Natural killer cell (primary cell): ENCODE measurements around the gene PCF11. TPM values are rescaled to one million over a fixed set of nuclear protein-coding genes. Genes with fewer than 3 reads are reported as not detected.

Source experiments
- ATAC-seq, 3 donors: fragments of 150-1000 bp in 2 of 3; fragments of 200-7000 bp in 1 of 3; cut with Tn5 transposase; 1 replicate in 1 of 3; 2 replicates in 2 of 3; pipeline ENCODE4 v1.10.0; 2021; ENCODE audit warnings: mild to moderate bottlenecking in 2 of 3, moderate library complexity in 2 of 3
- DNase-seq, 2 donors: peaks; one replicate each; pipeline versions ENCODE4 v3.0.0 to v3.0.0-alpha.2; 2013 to 2021; ENCODE audit warnings: mixed read lengths in 1 of 2
- H3K27ac ChIP-seq: one replicate; pipeline ENCODE4 v1.5.1; 2013; ENCODE audit warnings: mild to moderate bottlenecking, low read length
- H3K27me3 ChIP-seq: one replicate; pipeline ENCODE4 v1.6.1; 2013; ENCODE audit warnings: low read length; ENCODE audit not compliant: control insufficient read depth, insufficient read depth
- H3K36me3 ChIP-seq: one replicate; pipeline ENCODE4 v1.6.1; 2013; ENCODE audit warnings: low read length; ENCODE audit not compliant: control insufficient read depth, insufficient read depth
- H3K4me1 ChIP-seq: one replicate; pipeline ENCODE4 v1.6.1; 2013; ENCODE audit warnings: low read length; ENCODE audit not compliant: control insufficient read depth, insufficient read depth
- H3K4me3 ChIP-seq: one replicate; pipeline ENCODE4 v1.5.1; 2013; ENCODE audit warnings: low read length
- H3K9me3 ChIP-seq: one replicate; pipeline ENCODE4 v1.6.1; 2013; ENCODE audit warnings: low read length; ENCODE audit not compliant: control insufficient read depth, insufficient read depth
- H3K27ac Mint-ChIP-seq, 2 donors: one replicate each; pipeline ENCODE4 v1.8.0; 2022; ENCODE audit warnings: mild to moderate bottlenecking in 2 of 2, mixed read lengths in 2 of 2, moderate library complexity in 1 of 2
- H3K27me3 Mint-ChIP-seq, 2 donors: one replicate each; pipeline ENCODE4 v1.8.0; 2022; ENCODE audit warnings: low read depth in 2 of 2, mixed read lengths in 2 of 2
- H3K36me3 Mint-ChIP-seq: one replicate; pipeline ENCODE4 v1.8.0; 2022; ENCODE audit warnings: mixed read lengths
- H3K4me1 Mint-ChIP-seq, 2 donors: one replicate each; pipeline ENCODE4 v1.8.0; 2022; ENCODE audit warnings: mixed read lengths in 2 of 2
- H3K4me3 Mint-ChIP-seq: one replicate; pipeline ENCODE4 v1.8.0; 2022; ENCODE audit warnings: mild to moderate bottlenecking, moderate library complexity, mixed read lengths
- H3K9me3 Mint-ChIP-seq, 2 donors: one replicate each; pipeline ENCODE4 v1.8.0; 2022; ENCODE audit warnings: mixed read lengths in 2 of 2
- CTCF ChIP-seq: fragments of 200-600 bp; IDR thresholded peaks from one replicate; pipeline ENCODE4 v1.8.0; 2022; ENCODE audit warnings: antibody characterized with exemption
- WGBS: methylation state at CpG from one replicate; pipeline ENCODE4 v1.1.7; 2013; ENCODE audit warnings: missing lambda C conversion rate; ENCODE audit not compliant: insufficient coverage; 5-methylcytosine and 5-hydroxymethylcytosine counted together
- intact Hi-C: fragments of 100-400 bp; cut with micrococcal nuclease; formaldehyde crosslinking; loops from one replicate; pipeline ENCODE4 v1.14.2; 2022
- total RNA-seq, 4 donors: library from RNA; stranded (reverse); fragments of 120-200 nt in 1 of 4; gene quantifications; one replicate each; pipeline versions ENCODE4 v1.2.3 to v1.2.4, GENCODE V29; 2013 to 2022

Gene PCF11
- total RNA-seq, 3 donors from 2014 or later (not counting 1 experiment from before 2014, with no cell fraction given): 161 to 190 (median 161) TPM

DNA sequence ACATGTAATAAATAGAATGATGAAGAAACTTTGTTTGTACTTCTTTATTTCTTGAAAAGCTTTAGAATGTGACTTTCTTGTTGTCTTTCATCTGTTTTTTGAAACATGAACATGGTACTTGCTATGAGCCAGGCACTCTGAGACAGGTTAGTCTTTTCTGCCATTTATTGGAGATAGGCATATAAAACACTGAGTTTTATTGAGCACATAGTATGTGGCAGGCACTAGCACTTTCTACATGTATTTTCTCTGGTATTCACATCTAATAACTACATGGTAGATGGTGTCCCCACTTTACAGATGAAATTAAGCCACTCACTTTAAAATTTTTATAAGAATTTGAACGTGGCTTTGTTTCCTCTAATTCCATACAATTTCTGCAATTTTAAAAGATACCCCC is 28.8 kb downstream of the PCF11 start:
- peaks cover 65% of the 10 kb centered on the region for H3K36me3 ChIP-seq
- whole genome bisulfite sequencing: no CpG with 5 or more reads among the region's 1 CpG
- no peak overlapping the region for H3K4me3 Mint-ChIP-seq
- peak overlapping the region in 1 of 2 donors; percentile 76 for H3K27ac Mint-ChIP-seq
- no peaks in the 10 kb centered on the region for H3K27me3 Mint-ChIP-seq
- no peak overlapping the region for H3K4me3 ChIP-seq
- no peaks in the 10 kb centered on the region for H3K4me1 ChIP-seq
- no peak for ATAC-seq
- DNase-seq: no peak
- no peaks in the 10 kb centered on the region for H3K27me3 ChIP-seq
- no peaks in the 10 kb centered on the region for H3K9me3 Mint-ChIP-seq
- intact Hi-C loops: no loop called here
- H3K4me1 Mint-ChIP-seq: peaks cover 14 to 19% of the 10 kb centered on the region in 2 donors
- peaks cover 25% of the 10 kb centered on the region for H3K36me3 Mint-ChIP-seq
- TF ChIP-seq CTCF: no peak
- no peak overlapping the region for H3K27ac ChIP-seq
- H3K9me3 ChIP-seq: no peaks in the 10 kb centered on the region

GRCh38 chr11:83187465-83187864 is 30.5 kb downstream of the PCF11 start:
- Histone ChIP-seq H3K27ac (no peak overlapping the region), H3K36me3 (peaks cover 57% of the 10 kb centered on the region), H3K4me3 (no peak overlapping the region), H3K9me3 (no peaks in the 10 kb centered on the region), H3K27me3 (no peaks in the 10 kb centered on the region), H3K4me1 (peaks cover 4% of the 10 kb centered on the region)
- Mint-ChIP-seq H3K4me1 (peaks cover 10 to 17% of the 10 kb centered on the region in 2 donors), H3K27me3 (no peaks in the 10 kb centered on the region), H3K9me3 (no peaks in the 10 kb centered on the region), H3K4me3 (no peak overlapping the region), H3K36me3 (peaks cover 28% of the 10 kb centered on the region), H3K27ac (peak overlapping the region; percentile 69 to 76)
- intact Hi-C loops: no loop called here
- DNase-seq (no peak), ATAC-seq (no peak)
- TF ChIP-seq CTCF: no peak
- WGBS: 100% methylated on average over 4 of the region's 4 CpGs

DNA sequence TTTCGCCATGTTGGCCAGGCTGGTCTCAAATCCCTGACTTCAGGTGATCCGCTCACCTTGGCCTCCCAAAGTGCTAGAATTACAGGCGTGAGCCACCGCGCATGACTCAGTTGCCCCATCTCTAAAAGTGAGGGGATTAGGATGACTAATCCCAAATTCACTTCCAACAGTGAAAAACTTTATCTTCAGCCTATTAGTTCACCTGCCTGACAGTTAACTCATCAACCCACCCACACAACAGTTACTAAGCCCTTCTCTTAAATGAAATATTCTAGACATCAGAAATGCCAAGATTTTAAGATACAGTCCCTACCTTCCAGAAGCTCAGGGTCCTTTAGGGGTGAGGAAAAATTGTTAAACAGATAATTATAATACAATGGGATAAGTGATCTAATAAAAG is 34.6 kb downstream of the PCF11 start:
- TF ChIP-seq CTCF: no peak
- H3K36me3 Mint-ChIP-seq: peaks cover 18% of the 10 kb centered on the region
- H3K27ac Mint-ChIP-seq: peak overlapping the region; percentile 98 to 100
- H3K36me3 ChIP-seq: peaks cover 23% of the 10 kb centered on the region
- no peaks in the 10 kb centered on the region for H3K27me3 Mint-ChIP-seq
- no peak overlapping the region for H3K27ac ChIP-seq
- H3K9me3 ChIP-seq: no peaks in the 10 kb centered on the region
- ATAC-seq (no peak), DNase-seq (no peak)
- no peaks in the 10 kb centered on the region for H3K27me3 ChIP-seq
- no peaks in the 10 kb centered on the region for H3K9me3 Mint-ChIP-seq
- H3K4me1 Mint-ChIP-seq: peaks cover 44 to 48% of the 10 kb centered on the region in 2 donors
- peak overlapping the region; percentile 6 for H3K4me3 Mint-ChIP-seq
- intact Hi-C loops: no loop called here
- WGBS: 100% methylated on average over 4 of the region's 5 CpGs
- peaks cover 11% of the 10 kb centered on the region for H3K4me1 ChIP-seq
- H3K4me3 ChIP-seq: no peak overlapping the region

GRCh38 chr11:83191986-83192385 is 35.1 kb downstream of the PCF11 start:
- Histone ChIP-seq H3K4me3 (no peak overlapping the region), H3K27ac (no peak overlapping the region), H3K4me1 (peaks cover 11% of the 10 kb centered on the region), H3K27me3 (no peaks in the 10 kb centered on the region), H3K9me3 (no peaks in the 10 kb centered on the region), H3K36me3 (peaks cover 20% of the 10 kb centered on the region)
- TF ChIP-seq CTCF: no peak
- ATAC-seq (no peak), DNase-seq (no peak)
- intact Hi-C loops: loop anchor here (2.0 kb wide), 1 partner anchor 291 kb away; the partner anchor contains the start of genes DDIAS and PRCP
- 90% methylated on average over 11 of the region's 11 CpGs for WGBS
- H3K4me3 Mint-ChIP-seq: peak overlapping the region; percentile 100
- H3K27me3 Mint-ChIP-seq: no peaks in the 10 kb centered on the region
- H3K9me3 Mint-ChIP-seq: no peaks in the 10 kb centered on the region
- H3K27ac Mint-ChIP-seq: peak overlapping the region; percentile 98 to 100
- H3K4me1 Mint-ChIP-seq: peaks cover 48 to 53% of the 10 kb centered on the region in 2 donors
- peaks cover 15% of the 10 kb centered on the region for H3K36me3 Mint-ChIP-seq
